ENCODE measurements around the gene NKX1-2. TPM values are rescaled to one million over a fixed set of nuclear protein-coding genes. Genes with fewer than 3 reads are reported as not detected.

Gene NKX1-2
- total and polyA plus RNA-seq, 10 donors, result not detected

DNA sequence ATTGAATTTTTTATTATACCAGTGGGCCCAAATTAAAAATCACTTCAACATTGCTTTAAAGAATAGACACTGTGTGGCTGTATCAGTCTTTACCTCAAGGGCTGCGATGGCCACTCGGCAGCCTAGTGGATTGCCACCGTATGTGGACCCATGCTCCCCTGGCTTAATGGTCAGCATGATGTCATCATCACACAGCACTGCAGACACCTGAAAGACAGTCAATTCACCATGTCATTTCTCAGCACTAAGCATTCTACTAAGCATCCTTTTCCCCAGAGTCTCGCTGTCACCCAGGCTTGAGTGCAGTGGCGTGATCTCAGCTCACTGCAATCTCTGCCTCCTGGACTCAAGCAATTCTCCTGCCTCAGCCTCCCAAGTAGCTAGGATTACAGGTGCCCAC, 48.2 kb downstream of the NKX1-2 start:
- Histone ChIP-seq H3K4me1 (peaks cover 3 to 12% (median 10%) of the 10 kb centered on the region in 6 donors), H3K9me3 (no peaks in the 10 kb centered on the region), H3K36me3 (peaks cover 0 to 100% (median 65%) of the 10 kb centered on the region in 6 donors), H3K27me3 (replicated peaks in 1 of 7) (no peaks in the 10 kb centered on the region), H3K4me3 (no peak overlapping the region), H3K27ac (no peak overlapping the region)
- no peak for DNase-seq
- no peak for TF ChIP-seq POLR2A (IDR thresholded peaks at IDR 0.05)
- TF ChIP-seq POLR2AphosphoS5 (IDR thresholded peaks at IDR 0.05), result no peak
- no peak for TF ChIP-seq CTCF (IDR thresholded peaks at IDR 0.05 in 8 of 11, conservative IDR thresholded peaks at IDR 0.05 in 3 of 11)
- intact Hi-C loops (cut with DNase I; ENCODE audit: low total_unique reads), result no loop called here
- WGBS, 5 donors, result 97 to 99% (median 98%) methylated on average over 5 of the region's 5 CpGs

Other genes starting within 250 kb of the NKX1-2 start
- 10 to 100 TPM; 42.4 to 63.0 (median 52.7) TPM for gene OAT, start 31.1 kb downstream of the NKX1-2 start, total RNA-seq
- 10 to 100 TPM; 22.1 to 32.5 (median 26.5) TPM for gene OAT, start 31.1 kb downstream of the NKX1-2 start, polyA plus RNA-seq
- gene LHPP, start 11.8 kb upstream of the NKX1-2 start, total RNA-seq, result 10 to 100 TPM; 16.8 to 27.9 (median 24.2) TPM
- gene LHPP, start 11.8 kb upstream of the NKX1-2 start, polyA plus RNA-seq, result 10 to 100 TPM; 18.1 to 36.8 (median 21.4) TPM

All from spleen (tissue), 11 donors.